ENCODE data around the gene UPK2.

Gene UPK2

GRCh38 chr11:118918128-118918685 is 37.9 kb upstream of the UPK2 start:
- DNase-seq = peak; percentile 70

DNA sequence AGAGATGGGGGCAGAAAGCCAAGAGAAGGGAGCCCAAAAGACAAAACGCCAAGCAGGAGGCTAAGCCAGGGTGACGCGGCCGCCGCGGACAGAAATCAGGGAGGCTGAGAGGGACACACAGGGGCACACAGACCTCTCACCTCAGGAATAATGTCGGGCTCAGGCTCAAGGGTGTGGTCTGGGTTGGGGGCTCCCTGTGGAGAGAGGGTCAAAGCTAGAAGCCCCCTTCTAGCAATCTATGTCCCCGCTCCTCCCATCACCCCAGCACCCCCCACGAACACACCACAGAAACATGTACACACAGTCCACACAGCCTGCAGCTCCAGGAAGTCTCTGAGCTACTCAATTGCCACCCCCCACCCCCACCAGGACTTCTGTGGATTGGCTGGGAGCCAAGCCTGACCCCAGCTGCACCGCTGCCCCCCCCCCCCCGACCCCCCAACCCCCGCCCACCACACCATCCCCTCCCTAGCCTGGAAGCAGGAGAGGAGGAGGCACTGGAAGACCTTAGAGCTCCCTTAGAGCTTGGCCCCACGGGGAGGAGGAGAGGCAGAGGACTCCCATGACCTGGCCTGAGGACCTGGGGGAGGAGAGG is 37.3 kb upstream of the UPK2 start:
- DNase-seq = peak; percentile 40

DNA sequence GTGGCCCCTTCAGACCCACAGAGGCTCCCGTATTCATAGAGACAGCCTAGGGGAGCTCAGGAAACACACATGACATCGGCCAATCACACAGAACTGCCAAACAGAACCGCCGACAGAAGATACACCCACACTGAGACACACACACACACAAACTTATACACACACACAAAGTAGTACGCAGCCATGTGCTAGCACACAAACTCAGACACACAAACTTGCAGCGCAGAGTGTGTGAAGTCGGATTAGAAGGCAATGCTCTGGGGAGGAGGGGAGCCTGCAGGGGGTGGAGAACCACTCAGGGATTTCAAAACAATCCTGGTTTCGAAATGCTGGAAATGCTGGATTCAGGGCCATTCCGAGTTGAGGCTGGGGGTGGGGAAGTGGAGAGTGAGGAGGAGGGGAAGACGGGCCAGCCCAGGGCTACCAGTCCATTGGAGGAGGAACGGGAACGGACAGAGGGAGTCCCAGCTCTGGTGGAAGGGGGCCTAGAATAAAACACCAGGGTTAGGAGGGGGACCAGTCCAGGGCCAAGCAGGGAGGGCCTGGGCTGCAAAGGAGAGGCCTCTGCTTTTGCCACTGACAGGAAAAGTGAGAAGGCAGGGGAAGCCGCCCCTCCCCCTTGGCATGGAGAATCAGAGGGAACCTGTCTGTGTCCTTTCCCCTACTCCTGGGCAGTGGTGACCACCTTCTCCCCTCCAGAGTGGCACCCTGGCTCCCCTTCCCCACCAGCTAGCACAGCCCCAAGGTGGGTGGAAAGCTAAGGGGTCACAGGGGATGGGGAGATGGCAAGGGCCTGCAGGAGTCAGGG is 34.8 kb upstream of the UPK2 start:
- peak; percentile 34 for DNase-seq

- no peak for DNase-seq
Observed at GRCh38 chr11:118921929-118922744, 34.0 kb upstream of the UPK2 start.

DNA sequence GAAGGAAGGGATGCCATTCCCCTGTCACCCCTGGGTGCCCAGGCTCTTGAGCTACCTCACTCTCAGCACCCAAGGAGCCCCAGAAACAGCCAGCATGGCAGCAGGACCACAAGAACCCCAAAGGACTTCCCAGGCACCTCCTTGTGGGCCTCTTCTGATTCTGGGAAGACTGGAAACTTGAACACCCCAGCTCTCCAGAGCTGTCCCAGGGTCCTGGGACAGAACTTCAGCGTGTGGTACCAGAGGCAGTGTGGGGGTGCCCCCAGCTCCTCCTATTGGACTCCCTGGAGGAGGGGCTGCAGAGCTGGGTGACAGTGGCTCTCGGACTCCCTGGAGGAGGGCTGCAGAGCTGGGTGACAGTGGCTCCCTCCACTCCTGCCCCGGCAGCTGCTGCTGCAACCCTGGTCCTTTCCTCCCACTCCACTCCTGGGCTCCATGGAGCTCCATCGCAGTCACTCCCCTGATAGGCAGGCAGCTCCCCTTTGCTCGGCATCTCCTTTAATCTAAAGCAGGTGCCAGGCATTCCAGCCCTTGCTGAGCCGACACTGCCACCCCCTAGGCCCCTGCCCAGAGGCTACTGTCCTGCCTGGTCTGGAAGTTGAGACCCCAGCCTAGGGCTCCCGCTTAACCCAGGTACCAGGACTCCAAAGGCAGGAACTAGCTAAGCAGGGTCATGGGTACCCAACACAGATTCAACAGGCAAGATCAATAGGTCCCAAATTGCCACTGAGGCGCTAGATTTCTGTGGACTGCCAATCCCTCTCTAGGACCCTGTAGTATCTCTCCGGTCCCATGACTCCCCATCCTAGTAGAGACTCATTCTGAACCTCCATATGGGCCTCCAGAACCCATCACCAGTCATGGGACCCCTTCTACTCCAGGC is 33.1 kb upstream of the UPK2 start:
- DNase-seq = no peak

- DNase-seq = peak; percentile 70
Observed at GRCh38 chr11:118923721-118924587, 32.1 kb upstream of the UPK2 start.

DNA sequence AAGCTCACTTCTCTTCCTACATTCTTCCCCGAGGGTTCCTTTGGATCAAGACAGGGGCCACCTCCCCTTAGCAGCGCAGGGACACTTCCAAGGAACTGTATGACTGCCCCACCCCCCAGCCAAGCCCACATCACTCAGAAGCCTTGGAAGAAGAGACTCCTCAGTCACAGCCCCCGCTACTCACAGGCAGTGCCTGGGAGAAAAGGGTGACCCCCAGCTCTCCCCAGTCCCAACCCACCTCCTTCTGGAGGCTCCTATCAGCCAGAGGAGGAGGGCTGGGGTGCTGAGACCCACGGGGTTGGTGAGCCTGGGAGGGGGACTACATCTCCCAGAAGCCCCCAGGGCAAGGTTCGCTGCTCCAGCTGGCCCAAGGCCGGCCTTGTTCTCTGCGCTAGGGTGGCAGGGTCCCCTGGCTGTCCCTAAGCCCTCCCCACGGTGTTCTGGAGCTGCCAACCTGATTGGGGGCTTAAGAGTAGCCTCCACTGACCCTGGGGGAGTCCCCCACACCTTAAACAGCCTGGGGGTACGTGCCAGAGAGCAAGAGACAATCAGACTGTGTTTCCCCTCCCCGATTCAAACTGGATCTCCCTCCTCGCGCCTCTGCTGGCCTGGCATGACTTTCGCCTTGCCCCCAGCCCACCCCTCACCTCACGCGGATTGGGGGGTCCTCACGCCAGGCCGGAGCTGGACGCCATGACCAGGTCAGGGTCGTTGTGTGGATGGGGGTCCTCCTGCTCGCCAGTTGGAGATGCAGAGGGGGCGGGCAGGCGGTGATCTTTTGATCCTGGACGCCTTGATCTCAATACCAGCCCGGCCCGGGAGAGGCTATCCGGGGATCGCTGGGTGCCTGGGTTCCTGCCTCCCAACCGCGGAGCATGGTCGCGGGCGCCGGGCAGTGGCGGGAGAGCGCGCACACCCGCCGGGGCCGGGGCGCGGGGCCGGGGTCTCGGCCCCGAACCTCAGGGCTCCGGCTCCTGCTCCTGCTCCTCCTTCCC is 31.2 kb upstream of the UPK2 start:
- peak; percentile 34 for DNase-seq

- DNase-seq = no peak
Observed at GRCh38 chr11:118927554-118928100, 28.5 kb upstream of the UPK2 start.

DNA sequence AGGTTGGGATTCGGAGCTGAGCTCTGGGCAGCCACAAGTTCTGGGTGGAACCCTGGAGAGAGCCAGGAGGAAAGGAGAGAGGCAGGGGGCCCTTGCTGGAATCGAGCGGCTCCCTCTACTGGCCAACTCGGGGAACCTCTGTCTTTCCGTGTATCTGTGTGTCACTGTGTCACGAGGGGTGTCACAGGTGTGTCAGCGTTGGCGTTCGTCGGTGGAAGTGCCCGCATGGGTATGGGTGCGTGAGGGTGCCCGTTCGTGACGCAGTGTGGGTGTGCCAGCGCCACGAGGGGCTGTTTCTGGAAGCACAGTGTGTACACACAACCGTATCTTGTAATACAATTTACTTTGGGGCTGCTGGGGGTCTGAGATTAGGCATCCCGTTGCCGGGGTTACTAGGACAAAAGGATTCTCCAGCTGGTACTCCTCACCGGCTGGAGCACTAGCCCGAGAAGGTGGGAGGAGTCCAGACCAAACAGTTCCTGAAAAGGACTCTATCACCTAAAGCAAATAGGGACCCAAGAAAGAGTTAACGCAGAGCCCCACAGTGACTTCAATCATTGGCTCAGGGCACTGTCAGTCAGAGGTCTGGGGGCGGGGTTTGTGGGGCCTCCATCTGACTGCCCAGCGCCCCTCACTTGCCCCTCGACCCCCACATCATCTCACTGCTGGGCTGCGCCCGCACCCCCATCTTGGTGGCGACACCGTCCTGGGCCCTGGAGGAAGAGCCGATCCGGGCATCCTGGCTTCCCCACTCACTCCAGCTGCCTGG is 27.8 kb upstream of the UPK2 start:
- DNase-seq = peak; percentile 96

DNA sequence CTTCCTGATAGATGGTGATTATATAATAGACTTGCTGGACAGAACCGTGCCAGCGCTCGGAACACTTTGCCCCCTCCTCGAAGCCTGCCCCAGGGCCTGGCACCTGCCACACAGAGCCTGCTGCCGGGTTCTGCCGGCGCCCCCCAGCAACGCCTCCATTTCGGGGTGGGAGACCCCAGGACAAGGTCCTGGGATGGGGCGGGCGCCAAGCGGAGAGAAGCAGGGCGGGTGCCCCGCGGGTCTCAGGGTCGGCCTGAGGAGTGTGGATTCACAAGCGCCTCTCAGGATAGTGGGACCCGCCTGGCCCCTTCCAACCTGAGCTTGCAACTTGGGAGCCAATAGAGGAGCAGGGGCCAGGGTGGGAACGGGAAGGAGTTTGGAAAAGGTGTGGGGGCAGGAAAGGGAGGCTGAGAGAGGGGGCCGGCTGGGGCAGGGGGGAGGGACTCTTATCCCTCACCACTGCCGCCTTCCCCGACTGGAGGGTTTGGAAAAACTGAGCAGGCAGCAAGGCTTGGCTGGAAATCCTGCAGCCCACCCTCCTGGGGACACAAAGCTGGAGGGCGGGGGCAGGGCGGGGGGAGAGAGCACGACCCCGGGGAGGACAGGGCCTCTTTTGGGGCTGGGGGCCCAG is 27.1 kb upstream of the UPK2 start:
- no peak for DNase-seq

- DNase-seq = peak; percentile 89
Observed at GRCh38 chr11:118929501-118930093, 26.5 kb upstream of the UPK2 start.

DNA sequence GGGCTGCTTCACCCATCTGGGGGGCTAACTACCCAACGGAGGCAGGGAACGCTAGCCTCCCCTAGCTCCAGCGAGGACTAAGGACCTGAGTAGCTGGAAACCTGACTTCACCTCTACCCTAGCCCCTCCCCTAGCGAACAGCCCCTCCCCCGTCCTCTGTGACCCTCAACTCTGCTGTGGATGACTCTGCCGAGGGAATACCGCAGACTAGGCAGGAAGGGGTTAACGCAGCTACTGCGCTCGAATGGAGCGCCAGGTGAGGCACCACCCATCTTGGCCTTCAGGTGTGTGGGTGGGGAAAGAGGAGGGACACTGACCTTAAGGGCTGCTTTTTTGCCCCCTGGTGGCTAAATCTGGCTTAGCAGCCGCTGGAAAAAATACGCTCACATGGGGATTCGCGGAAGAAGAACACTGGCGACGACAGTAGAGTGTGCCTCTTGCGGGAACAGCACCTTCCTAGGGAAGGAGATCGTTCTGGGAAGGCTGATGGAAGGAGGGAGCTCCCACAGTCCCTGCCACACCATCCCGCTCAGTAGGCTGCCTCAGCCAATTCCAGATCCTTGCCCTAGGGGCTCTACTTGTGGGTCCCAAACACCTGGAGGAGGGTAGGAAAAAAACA is 25.9 kb upstream of the UPK2 start:
- peak; percentile 90 for DNase-seq

DNA sequence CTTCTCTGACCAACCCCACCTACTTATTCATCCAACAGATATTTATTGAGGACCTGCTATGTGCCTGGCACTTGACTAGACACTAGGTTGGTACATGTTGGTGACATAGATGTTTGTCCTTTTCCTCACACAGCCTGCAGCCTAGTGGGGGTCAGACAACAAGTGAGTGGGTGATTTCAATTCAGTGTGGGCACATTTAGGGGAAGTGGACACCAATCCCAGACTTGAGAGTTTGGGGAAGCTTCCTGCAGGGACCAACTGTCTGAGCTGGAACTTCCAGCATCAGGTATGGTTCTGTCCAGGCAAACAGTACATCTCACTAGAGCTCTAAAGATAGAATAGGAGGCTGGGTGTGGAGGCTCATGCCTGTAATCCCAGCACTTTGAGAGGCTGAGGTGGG is 24.5 kb upstream of the UPK2 start:
- no peak for DNase-seq

GRCh38 chr11:118933486-118933885 is 22.6 kb upstream of the UPK2 start:
- DNase-seq = no peak

GRCh38 chr11:118935376-118935775 is 20.7 kb upstream of the UPK2 start:
- no peak for DNase-seq

DNA sequence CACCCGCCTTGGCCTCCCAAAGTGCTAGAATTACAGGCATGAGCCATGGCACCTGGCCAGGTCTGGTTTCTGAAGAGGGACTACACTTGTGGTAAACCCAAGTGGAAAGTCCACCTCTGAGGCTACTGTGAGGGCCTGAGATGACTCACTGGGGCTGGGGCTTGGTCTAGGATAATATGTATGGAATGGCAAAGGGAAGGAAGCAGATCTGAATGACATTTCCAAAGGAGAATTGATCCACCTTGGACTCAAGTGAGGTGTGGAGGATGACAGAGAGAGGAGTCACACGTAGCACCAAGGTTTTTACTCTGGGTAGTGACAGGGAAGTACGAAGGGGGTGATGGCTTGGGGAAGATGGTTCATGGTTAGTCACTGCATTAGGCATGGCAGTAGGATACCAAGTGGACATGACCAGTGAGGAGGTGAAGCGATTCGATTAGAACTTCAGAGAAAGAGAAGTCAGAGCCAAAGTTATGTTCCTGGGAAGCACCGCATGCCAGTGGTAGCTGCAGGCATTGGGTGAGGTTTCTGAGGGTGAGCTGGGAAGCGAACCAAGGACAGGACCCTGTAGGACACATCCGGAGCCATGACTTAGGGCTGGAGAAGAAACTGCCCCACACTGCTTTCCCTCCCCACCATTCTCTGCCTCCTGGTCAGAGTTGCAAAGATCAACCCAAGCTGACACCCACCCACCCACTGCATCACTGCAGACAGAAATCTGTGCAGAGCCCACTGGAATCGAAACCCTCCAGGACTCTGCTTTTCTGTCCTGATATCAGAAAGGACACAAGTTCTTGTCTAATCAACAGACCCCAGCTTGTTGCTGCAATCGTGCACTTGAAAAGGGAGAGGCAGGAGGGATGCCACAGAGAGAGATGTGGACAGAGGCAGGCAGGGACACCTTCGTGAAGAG is 17.4 kb upstream of the UPK2 start:
- no peak for DNase-seq
